Neural cell (in vitro differentiated cells): ENCODE measurements around the gene ARSB.

Experiments
- SMC3 ChIP-seq: fragments of 450-650 bp; conservative IDR thresholded peaks from 2 replicates; pipeline ENCODE4 v1.6.1; 2014; ENCODE audit warnings: antibody characterized with exemption, mild to moderate bottlenecking, moderate library complexity; ENCODE audit not compliant: poor library complexity
- TF ChIP-seq, protein P1 (sequence below): fragments of 450-650 bp; IDR thresholded peaks from 2 replicates; pipeline ENCODE4 v1.5.1; 2014; ENCODE audit warnings: antibody characterized with exemption, mild to moderate bottlenecking, moderate library complexity; ENCODE audit not compliant: poor library complexity, severe bottlenecking

DNA sequence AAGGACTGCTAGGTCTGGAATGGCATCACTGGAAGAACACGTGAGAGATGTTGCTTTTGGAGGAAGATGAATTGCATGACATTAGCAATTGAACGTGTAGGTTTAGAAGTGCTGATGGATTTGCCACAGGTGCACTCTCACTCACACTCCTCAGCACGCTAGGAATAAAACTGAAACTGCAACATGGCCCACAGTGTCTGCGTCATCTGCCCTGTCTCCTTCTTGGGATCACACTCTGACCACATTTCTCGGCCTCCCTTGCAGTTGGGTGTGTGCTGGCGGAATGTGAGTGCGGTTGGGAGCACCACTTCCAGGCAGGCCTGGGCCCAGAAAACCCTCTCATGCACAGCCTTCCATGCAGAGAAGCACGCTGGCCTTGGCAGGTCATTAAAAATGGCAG, 183.7 kb downstream of the ARSB start:
- TF ChIP-seq, protein P1, sequence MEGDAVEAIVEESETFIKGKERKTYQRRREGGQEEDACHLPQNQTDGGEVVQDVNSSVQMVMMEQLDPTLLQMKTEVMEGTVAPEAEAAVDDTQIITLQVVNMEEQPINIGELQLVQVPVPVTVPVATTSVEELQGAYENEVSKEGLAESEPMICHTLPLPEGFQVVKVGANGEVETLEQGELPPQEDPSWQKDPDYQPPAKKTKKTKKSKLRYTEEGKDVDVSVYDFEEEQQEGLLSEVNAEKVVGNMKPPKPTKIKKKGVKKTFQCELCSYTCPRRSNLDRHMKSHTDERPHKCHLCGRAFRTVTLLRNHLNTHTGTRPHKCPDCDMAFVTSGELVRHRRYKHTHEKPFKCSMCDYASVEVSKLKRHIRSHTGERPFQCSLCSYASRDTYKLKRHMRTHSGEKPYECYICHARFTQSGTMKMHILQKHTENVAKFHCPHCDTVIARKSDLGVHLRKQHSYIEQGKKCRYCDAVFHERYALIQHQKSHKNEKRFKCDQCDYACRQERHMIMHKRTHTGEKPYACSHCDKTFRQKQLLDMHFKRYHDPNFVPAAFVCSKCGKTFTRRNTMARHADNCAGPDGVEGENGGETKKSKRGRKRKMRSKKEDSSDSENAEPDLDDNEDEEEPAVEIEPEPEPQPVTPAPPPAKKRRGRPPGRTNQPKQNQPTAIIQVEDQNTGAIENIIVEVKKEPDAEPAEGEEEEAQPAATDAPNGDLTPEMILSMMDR: no peak
- TF ChIP-seq SMC3: no peak
